COLO668 (cell line): ENCODE results near the gene RNF31.

Source experiments
- DNase-seq: peaks from one replicate; lab custom pipeline; 2025; ENCODE audit not compliant: unreplicated experiment; lab: John Stamatoyannopoulos, UW

Gene RNF31

DNA sequence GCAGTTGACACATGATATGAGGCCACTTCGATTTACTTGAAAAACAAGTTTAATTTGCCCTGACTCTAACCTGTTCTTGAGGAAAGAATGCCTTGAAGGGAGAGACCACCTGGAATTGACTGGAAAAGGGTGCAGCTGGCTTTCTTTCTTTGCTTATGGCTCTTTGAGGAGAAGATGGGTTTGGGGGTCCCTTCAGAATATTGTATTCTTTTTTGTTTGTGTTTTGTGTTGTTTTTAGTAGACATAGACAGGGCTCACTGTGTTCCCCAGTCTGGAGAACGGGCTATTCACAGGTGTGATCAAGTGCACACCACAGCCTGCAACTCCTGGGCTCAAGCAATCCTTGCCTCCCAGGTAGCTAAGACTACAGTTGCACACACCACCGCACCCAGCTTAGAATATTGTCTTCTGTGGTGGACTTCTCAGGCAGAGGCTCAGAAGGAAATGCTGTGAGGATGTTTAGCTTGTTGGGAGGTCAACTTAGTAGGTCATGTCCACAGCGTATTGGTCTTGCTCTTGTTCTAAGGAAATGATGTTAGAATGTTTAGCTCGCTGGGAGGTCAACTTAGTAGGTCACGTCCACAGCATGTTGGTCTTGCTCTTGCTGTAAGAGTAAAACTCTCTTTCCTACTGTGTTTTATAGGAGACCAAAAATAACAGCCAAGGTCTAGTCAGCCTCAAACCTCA lies 31.0 kb upstream of the RNF31 start:
- DNase-seq, result no peak

DNA sequence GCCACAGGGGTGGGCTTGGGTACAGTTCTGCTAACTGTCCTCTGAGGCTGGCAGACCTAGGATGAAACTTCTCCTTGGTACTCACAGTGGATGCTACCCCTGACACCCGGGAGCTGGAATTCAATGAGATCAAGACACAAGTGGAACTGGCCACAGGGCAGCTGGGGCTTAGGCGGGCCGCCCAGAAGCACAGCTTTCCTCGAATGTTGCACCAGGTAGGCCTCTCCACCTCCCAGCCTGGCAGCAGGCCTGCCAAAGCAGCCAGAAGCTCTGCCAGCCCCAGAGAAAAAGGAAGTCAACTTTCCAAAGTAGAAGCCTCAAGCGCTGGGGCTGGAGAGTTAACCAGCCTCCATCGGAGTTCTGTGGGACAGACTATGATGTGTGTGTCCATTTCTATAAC lies 30.1 kb upstream of the RNF31 start:
- DNase-seq, result no peak

DNA sequence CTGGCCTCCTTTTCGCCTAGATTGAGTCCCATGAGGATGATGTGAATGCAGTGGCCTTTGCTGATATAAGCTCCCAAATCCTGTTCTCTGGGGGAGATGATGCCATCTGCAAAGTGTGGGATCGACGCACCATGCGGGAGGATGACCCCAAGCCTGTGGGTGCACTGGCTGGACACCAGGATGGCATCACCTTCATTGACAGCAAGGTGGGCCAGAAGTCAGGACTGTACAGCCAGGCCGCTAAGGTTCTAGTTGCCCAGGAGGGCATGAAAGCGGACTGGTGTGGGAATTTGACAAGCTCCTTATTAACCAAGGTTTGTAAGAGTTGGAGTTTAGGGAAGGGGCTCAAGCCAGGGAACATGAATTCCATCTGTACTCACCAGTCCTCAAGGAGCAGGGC lies 27.6 kb upstream of the RNF31 start:
- no peak for DNase-seq

DNA sequence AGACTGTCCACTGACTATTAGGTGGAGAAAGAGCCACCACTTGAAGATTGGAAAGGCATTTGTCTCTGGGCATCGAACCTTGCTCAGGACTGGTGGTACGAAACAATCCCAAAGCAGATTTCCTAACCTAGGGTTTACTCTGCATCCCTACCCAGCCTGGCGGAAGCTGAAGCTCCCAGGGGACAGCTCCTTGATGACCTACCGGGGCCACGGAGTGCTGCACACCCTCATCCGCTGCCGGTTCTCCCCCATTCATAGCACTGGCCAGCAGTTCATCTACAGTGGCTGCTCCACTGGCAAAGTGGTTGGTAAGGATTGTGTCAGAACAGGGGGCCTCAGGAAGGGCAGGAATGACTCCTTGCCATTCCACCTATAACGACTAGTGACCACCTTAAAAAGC lies 26.1 kb upstream of the RNF31 start:
- no peak for DNase-seq

DNA sequence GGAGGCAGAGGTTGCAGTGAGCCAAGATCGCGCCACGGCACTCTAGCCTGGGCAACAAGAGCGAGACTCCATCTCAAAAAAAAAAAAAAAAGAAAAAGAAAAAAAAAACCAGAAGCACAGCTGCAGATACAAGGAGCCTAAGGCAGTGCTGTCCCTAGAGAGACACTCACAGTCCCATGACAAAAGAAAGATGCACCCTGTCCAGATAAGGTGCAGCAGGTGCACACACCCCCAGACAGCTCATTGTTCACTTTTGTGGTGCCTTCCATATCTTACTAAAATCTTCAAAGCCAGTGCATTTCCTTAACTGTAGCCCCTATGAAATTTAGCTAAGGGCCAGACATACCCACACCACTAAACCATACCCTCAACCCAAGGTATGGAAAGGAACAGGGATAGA lies 24.9 kb upstream of the RNF31 start:
- no peak for DNase-seq

DNA sequence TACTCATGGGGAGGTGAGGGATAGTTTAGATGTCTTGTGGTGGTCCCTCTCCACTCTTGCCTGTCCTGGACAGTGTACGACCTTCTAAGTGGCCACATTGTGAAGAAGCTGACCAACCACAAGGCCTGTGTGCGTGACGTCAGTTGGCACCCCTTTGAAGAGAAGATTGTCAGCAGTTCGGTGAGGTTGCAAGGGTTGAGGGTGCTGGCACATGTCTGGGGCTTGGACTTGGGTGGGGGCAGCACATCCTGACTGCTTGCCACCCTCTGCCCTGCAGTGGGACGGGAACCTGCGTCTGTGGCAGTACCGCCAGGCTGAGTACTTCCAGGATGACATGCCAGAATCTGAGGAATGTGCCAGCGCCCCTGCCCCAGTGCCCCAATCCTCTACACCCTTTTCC lies 24.4 kb upstream of the RNF31 start:
- no peak for DNase-seq

DNA sequence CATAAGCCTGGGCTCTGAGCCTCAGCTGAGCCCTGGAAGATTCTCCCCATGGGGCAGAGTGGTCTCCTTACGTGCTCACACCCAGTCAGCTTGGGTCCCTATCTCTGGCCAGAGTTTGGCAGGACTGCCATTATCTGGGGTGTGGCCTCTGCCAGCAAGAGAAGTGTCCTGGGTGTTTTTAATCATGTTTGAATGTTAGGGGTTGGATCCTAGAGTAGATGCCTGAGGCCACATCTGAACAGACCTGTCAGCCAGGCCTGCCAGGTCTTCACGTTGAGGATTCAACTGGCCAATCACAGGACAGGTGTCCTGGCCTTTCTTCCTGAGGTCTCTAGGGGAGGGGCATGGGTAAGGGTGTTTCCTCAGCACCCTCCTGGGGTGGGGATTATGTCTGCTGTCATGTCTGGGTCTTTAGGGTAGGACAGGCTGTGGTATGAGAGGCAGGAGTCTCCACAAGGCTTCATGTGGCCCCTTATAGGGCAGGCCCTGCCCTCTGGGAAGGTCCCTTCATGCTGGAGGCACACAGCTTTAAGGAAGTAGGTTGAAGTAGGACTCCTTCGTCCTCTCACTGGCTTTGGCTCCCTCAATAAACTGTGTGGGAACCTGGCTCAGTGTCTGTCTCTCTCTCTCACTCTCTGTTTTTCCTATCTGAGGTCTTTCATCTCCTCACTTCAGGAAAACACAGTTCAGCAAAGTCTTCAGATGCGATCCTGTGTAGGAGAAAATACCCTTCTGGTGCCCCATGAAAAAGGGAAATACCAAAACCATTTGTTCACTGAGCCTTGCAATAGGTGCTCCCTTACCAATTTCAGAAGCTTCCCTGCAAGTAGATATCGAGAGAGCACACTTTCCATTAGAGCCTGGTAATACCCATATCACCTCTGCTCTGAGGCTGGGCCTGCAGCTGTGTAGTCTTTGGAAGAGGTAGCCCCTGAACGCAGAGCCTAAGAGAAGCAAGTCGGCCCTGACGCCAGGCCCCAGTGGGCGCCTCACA lies 23.6 kb upstream of the RNF31 start:
- no peak for DNase-seq

DNA sequence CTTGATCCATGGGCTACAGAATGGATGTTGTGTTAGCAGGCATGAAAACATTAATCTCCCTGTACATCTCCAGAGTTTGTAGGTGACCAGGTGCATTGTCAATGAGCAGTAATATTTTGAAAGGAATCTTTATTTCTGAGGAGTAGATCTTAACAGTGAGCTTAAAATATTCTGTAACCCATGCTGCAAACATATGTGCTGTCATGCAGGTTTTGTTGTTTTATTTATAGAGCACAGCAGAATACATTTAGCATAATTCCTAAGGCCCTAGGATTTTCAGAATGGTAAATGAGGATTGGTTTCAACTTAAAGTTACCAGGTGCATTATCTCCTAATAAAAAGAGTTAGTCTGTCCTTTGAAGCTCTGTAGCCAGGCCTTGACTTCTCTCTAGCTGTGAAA lies 20.4 kb upstream of the RNF31 start:
- DNase-seq, result no peak

DNA sequence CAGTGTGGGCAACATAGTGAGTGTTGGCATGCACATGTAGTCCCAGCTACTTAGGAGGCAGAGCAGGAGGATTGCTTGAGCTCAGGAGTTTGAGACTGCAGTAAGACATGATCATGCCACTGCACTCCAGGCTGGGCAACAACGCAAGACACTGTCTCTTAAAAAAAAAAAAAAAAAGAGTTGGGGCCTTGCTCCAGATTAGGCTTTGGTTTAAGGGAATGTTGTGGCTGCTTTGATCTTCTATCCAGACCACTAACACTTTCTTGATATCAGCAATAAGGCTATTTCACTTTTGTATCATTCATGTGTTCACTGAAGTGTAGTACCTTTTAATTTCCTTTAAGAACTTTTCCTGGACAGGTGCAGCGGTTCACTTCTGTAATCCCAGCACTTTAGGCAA lies 19.6 kb upstream of the RNF31 start:
- no peak for DNase-seq

DNA sequence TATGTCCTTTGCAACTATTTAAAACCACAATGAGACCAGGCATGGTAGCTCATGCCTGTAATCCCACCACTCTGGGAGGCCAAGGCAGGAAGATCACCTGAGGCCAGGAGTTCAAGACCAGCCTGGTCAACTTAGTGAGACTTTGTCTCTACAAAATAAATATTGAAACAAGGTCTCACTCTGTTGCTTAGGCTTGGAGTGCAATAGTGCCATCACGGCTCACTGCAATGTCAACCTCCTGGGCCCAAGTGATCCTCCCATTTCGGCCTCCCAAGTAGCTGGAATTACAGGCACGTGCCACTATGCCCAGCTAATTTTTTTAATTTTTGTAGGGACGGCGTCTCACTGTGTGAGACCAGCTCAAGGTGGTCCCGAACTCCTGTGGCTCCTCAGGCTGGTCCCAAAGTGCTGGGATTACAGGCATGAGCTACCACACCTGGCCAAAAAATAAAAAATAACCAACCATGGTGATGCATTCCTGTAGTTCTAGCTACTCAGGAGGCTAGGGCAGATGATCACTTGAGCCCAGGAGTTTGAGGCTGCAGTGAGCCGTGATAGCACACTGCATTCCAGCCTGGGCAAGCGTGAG lies 17.8 kb upstream of the RNF31 start:
- DNase-seq, result no peak

DNA sequence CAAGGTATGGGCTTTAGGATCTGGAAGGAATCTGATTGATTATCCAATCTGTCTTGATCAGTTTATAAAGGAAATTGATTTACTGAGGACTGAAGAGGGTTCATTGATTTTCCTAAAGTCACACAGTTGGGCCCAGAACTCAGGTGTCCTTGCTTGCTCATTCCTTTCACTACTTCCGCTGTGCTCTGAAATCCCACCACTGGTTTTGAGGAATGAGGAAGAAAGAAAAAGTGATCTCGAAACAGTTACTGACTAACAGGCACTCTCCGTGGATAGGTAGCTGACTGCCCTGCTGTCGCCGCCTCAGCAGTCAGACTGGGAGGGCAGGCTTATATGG lies 16.9 kb upstream of the RNF31 start, which contains the start of gene FITM1:
Gene FITM1, plus strand, starts transcription at position 280 of the 337 bp plus-strand sequence. CDS start 905 bp downstream, outside the sequence.
- no peak for DNase-seq

DNA sequence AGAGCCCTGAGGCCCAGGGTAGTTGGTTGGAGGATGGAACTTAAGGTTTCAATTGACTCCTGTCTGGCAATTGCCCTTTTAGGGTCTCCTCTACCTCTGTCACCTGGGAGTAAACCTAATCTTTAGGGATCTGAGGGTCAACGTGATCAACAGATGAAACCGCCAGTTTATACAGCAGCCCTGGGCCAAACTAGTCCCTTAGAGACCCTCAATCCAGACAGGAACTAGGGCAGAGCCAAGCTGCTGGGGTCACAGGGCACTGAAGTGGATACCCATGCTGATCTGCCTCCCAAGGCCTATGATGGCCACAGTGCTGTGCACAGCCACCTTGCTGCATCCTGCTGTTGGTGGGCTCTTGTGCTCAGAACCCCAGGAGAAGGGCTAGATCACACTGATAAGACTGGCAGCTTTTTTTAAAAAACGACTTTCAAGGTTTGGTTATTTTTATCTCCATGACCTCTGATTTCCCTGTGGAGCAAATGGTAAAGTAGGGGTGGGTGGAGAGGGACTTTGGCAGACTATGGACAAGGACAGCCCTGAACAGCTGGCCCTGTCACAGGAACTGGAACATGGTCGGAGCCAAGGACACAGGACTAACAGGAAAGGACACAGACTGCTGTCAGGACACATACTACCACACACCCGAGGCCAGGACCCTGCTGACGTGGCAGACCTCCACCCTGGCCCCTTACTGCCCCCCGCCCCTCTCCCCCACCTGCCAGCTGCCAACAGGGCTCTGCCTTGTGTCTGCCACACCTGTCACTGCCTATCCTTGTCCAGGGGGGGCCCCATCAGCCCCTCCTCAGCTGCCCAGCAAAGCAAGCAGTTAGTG lies 16.4 kb upstream of the RNF31 start:
- DNase-seq, result no peak

DNA sequence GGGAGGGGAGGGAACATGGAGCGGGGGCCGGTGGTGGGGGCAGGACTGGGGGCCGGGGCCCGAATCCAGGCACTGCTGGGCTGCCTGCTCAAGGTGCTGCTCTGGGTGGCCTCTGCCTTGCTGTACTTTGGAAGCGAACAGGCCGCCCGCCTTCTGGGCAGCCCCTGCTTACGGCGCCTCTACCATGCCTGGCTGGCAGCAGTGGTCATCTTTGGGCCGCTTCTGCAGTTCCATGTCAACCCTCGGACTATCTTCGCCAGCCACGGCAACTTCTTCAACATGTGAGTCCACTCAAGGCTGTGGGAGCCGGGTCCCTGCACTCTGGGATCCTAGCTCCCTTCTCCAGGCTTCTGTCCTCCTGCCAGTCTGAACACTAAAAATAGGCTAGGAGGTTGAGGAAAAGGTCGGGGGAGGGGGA lies 15.7 kb upstream of the RNF31 start:
- DNase-seq, result no peak

DNA sequence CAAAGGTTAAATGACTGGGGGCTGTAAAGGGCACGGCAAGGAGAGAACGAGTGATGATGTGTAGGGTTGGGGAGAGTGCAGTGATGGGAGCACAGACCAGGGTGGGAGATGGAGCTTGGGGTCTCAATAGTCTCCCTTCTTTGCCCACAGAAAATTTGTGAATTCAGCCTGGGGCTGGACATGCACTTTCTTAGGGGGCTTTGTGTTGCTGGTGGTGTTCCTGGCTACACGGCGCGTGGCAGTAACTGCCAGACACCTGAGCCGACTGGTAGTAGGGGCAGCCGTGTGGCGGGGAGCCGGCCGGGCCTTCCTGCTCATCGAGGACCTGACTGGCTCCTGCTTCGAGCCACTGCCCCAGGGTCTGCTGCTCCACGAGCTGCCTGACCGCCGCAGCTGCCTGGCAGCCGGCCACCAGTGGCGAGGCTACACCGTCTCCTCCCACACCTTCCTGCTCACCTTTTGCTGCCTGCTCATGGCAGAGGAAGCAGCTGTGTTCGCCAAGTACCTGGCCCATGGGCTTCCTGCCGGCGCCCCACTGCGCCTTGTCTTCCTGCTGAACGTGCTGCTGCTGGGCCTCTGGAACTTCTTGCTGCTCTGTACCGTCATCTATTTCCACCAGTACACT lies 15.1 kb upstream of the RNF31 start:
- peak; percentile 77 for DNase-seq

DNA sequence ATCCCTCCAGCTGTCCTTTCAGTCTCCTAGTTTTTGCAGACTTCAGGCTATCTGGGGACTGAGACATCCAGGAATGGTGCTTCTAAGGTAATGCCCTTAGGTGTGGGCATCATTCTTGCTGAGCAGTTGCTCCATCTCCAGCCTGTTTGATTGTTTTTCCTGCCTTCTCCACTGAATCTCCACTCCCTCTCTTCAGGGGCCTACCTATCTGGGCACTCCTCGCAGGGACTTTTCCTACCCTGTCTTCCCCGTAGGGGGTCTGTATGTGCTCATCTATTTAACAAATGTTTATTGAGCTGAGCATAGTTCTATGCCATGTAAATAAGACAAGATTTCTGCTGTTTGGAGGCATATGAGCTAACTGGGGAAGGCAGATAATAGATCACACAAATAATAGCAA lies 14.3 kb upstream of the RNF31 start:
- no peak for DNase-seq

DNA sequence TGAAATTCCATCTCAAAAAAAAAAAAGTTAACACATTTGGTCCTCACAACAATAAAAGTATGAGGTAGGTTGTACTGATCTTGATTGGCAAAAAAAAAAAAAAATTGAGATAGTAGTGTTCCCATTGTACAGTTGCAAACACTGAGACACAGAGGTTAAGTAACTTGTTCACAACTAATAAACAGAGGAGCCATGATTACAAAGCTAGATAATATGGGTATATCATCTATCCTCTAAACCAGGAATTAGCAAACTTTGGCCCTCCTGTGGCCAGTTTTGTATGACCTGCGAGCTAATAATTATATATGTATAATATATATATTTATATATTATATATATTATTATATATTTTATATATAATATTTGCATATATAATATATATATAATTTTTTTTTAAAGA lies 13.6 kb upstream of the RNF31 start:
- no peak for DNase-seq

DNA sequence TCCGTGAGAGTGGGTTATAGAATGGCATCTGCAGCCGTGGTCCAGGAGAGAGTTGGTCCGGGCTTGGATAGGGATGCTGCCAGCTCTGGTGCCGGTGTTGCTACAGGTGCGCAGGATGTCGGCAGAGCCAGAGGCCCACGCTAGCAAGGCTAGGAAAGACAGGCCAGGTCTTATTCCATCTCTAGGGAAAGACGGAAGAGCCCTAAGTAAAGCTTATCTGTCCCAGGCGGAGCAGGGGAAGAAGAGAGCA lies 11.8 kb upstream of the RNF31 start:
- DNase-seq, result no peak

DNA sequence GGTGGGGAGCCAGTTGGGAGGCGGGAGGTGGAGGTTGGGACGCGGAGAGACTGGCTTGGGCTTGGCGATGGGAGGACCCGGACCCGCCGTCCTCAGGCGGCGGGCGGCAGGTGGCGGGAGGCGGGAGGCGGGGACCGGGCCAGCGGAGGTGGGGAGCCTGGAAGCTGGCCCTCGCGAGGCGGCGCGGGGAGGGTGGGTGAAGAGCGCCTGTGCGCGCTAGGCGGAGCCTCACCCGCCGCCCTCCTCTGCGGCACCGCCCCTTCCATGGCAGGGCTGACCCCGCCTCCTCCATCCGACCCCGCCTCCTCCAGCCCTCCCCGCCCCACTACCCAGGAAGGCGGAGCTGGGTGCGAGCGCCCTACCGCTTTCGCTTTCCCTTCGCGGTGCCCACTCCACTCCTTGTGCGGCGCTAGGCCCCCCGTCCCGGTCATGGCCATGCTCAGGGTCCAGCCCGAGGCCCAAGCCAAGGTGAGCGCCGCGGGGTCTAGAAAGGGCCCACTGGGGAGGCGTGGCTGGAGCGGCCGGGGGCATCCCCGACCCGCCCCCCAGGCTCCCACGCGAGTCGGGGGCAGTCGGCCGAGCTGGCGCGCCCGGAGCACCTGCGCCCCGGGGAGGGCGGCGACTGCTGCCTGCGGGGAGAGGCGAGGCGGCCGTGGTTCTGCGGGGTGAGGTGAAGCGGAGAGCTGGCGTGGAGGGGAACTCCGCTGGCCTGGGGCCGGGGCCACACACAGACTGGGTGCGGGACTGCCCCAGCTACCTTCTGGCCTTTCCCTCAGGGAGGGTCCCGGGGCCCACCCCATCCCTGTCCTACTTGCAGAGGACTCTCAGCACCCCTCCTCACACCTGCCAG lies 11.2 kb upstream of the RNF31 start, which contains the start of gene PSME1:
Gene PSME1, plus strand, starts transcription at position 361 of the 850 bp plus-strand sequence. Its CDS starts 69 bp downstream, at position 430.
- DNase-seq, result peak; percentile 99

DNA sequence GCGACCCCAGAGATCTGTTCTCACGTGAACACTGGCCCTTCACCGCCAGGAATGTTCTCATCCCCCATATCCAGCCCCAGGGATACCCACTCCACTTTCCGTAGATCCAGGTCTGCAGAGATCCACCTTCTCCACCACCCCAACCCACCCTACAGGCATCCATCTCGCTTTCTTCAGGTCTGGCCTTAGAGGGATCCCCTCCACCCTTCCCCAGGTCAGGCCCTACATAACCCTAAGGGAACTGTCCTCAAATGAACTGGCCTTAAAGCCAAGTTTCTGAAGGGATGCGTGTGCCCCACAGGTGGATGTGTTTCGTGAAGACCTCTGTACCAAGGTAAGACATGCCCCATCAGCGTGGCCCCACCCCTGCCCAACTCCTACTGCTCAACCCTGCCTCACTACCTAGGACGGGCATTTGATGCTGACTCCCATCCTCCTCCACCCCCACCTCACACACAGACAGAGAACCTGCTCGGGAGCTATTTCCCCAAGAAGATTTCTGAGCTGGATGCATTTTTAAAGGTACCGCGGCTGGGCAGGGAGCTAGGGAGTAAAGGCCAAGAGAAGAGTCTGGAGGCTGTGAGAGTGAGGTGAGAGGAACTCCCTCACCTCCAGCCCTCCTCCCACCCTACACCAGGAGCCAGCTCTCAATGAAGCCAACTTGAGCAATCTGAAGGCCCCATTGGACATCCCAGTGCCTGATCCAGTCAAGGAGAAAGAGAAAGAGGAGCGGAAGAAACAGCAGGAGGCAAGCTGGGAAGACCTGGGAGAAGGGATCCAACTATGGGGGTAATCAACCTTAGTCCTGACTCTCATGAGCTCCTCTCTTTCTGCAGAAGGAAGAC lies 10.4 kb upstream of the RNF31 start:
- peak; percentile 25 for DNase-seq
